Retina (tissue), 1 donor: Measurements from ENCODE around the gene AP2A2.
"Not testable (repeated sequence)": the region's sequence is repeated elsewhere in the genome, so short reads cannot be mapped to it uniquely, and the experiment has no call there.

ENCODE experiments used
- DNase-seq: peaks from one replicate; pipeline ENCODE4 v3.0.0-alpha.2; 2016

AP2A2 gene

DNA sequence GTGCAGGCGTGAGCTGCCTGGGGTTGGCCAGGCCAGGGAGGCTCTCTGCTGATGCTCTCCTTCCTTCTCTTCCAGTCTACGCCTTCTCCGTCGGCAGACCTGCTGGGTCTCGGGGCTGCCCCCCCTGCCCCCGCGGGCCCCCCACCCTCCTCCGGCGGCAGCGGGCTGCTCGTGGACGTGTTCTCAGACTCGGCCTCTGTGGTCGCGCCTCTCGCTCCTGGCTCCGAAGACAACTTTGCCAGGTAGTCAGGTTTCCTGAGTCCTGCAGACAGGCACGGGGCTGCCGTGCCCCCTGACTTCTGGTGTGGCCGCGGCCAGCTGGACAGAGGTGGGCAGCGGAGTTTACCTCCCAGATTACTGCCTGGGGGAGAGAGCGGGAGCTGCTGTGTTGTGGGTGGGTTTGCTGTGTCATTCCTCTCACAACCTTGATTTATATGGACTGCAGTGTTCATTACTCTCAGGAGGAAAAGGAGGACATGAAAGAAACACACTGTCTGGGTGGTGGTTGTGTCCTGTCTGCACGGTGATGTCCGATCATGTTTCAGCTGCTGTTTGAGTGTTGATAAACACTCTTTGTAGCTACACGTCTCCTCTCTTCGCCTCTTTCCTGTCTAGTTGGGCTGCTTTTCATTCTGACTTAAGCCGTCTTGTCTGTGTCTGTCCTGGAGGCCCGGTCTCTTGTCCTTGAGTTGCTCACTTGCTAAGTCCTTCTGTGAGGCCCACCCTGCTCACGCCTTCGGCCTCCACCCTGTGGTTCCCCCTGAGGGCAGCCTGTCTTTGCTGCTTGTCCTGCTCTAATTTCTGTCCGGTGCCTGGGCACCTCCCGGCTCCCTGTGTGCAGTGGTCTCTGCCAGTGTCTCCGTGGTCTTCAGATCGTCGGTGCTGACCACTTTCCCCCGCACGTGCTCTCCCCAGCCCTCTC, 74.9 kb downstream of the AP2A2 start:
- DNase-seq: no peak

DNA sequence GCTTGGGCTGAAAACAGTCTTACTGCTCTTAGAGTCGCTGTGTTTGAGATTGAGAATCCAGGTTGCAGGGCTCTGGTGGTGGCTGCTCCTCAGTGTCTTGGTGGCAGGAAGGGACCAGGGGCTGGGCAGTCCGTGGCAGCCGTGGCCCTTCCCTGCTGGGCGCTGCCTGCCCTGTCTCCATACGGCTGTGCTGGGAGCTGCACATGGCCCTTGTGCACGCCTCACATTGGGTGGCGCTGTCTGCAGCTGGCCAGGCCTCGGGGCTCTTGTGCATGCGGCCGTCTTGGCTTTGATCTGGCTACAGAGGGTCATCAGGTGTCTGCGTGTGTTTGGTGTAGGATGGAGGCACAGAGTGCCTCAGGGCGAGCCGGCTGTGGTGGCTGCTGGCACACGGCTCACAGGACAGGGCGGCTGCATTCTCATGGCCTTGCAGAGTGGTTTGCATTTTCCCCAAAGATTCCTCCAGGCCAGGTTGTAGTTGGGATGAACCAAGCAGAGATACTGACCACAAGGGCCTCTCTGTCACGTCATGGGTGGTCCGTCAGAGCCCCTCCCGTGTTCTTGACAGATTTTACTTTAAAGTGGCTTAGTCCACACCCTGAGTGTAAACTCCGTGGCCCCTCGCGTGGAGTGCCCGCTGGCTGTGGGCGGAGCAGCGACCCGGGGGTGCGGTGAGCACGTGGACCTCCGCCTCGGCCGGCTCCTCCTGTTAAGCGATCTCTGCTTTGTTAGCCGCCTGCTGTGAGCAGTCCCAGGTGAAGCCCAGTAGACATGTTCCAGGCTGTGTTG, 76.1 kb downstream of the AP2A2 start:
- DNase-seq: no peak

DNA sequence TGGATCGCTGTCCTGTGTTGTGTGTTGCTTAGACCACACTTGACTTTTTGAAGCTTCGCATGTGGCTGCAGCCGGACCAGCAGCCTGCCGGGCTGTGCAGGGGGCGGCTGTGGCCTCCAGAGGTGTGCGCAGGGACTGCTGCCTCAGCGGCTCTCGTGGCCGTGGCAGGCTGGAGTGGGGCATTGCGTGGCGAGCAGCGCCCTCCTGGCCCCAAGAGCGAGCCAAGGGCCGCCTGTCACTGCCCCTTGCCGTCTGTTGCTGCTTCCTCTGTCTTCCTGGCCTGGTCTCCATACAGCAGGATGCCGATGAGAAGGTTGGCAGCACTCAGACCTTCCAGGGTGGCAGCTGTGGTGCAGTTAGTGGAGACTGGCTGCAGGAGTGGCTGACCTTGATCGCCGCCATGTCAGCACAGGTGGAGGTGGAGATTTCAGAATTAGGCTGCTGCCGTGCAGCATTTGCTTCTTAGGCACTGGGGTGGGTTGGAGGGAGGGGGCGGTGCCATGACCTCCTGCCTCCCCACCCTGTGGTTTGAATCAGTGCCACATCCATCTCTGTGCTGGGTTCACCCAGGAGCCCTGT, 76.8 kb downstream of the AP2A2 start:
- DNase-seq: no peak

DNA sequence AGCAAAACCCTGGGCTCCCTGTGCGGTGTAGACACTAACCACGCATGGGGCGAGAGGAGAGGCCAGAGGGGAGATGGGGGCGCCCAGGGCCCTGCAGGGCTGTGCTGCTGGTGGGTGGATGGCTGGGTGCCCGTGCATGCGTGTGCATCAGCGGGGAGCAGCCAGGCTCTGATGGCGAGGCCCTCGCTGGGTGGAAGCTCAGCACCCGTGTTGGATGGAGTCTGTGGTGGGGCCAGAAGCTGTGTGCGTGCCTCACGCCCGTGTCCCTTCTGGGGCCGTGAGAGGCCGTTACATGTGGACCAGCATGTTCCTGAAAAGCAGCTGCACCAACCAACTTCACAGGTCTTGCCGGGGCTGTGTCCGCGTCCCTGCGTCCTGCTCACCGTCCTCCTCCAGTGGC, 77.5 kb downstream of the AP2A2 start:
- DNase-seq: no peak

DNA sequence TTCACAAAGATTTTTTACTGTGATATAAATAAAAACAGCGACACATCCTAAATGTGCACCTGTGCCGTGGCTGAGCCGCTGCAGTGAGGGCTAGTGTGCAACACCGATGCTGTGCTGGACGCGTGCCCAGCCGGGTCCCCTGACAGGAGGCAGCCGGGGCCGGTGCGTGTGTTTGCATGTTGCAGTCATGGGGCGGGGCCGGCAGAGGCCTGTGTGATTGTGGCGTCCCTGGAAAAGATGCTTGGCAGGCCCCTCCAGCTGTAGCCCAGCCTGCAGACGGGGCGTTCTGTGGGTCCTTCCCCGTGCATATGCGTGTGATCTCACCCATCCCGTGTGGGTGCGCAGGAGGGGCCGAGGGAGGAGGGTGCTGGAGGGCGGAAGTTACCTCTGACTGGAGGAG, 80.3 kb downstream of the AP2A2 start:
- DNase-seq: no peak

DNA sequence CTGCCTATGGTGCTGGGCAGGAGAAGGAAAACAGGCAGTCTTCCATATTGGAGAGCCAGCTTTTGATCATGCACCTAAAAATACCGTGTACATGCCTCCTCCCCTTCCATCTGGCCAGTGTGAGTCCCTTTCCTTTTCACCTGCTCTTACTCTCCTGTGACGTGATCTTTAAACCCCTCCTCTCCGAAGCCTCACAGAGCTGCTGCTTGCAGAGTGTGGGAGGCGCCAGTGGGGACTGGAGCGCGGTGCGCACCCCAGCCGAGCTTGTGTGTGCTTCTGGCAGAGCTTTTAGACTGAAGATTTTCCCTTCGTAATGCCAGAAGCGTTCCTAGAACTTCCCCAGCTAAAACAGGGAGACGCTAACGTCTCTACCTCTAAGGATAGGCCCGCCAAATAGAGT, 81.1 kb downstream of the AP2A2 start:
- no peak for DNase-seq

DNA sequence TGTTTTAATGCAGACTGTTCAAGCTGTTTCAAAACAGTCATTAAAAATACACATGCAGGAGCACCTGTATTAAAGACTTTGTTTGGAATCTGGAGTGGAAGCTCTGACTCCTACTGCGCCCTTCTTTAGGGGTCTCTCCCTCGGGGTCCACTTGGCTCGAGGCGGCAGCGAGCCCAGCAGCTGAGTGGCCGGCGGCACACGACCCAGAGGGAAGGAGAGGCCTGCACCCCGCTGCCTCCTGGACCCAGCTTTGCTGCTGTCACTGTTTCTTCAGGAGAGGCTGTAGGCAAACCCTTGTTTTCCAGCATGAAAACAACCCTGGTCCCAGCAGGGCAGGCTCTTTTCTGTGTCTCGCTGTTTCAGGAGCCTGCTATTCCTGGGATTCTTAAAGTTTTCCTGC, 81.6 kb downstream of the AP2A2 start:
- no peak for DNase-seq

DNA sequence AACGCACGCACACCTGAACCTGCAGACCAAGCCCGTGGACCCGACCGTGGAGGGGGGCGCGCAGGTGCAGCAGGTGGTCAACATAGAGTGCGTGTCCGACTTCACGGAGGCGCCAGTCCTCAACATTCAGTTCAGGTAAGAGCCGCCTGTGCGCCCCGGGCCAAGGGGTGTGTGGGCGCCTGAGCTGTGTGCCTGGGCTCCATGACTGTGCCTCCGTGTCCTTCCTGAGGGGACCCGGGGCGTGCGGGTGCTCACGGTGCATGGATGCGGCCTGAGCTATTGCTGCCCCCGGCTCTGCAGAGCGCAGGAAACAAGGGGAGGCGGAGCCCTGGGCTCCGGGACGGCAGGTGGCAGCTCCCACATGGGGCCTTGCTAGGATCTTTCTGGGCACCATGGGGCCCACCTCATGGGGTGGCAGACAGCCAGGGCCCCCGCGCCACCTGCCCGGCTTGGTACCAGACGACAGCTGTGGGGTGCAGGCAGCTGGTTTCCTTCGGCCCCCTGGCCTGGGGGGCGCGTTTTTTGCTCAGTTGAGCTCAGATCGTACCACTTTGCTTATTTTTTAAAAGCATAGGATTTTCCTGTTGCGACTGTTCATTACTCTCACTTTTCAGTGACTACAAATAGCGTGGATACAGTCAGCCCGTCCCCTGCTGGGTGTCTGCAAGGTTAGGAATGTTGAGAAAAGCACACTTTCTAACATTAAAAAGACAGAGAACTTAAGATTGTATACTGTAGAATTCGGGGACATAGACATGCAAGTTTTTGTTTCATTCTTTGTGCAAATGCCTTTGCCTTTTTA, 82.5 kb downstream of the AP2A2 start:
- DNase-seq: no peak

DNA sequence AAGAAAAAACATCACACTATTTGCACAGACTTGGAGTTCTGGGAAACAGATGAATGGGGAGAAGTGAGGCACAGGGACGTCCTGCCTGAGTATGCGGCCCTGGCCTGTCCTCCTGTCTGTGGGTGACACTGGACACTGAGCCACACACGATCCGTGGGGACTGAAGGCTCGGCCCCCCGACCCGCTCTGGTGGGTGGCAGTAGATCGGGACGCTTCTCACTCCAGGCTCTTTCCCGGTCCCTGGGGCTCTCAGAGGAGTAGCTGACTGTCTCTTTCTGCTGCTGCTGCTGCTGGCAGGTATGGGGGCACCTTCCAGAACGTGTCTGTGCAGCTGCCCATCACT, 83.1 kb downstream of the AP2A2 start:
- no peak for DNase-seq

DNA sequence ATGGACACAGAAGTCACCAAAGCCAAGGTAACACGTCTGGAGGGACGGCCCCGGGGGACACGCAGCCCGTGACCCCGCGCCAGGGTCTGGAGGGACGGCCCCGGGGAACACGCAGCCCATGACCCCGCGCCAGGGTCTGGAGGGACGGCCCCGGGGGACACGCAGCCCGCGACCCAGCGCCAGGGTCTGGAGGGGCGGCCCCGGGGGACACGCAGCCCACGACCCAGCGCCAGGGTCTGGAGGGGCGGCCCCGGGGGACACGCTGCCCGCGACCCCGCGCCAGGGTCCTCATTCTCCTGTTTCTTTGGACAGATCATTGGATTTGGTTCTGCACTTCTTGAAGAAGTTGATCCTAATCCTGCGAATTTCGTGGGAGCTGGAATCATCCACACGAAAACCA, 83.7 kb downstream of the AP2A2 start:
- no peak for DNase-seq

DNA sequence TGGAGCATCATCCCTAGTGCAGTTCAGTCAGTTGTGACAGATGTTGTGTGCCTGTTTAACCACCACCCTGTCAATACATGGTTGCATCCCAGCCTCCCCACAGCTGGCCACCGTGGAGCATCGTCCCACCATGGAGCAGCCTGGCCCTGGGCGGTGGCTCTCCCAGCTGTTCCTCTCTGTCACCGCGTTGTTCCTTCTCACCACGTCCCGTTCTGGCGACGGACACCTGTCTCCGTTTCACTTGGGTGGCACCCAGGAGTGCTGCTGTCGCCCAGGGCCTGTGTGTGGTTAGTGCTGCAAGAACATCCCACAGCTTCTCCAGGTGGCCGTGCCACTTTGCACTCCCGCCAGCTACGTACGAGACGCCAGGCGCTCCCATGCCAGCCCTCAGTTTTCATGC, 84.3 kb downstream of the AP2A2 start:
- no peak for DNase-seq

DNA sequence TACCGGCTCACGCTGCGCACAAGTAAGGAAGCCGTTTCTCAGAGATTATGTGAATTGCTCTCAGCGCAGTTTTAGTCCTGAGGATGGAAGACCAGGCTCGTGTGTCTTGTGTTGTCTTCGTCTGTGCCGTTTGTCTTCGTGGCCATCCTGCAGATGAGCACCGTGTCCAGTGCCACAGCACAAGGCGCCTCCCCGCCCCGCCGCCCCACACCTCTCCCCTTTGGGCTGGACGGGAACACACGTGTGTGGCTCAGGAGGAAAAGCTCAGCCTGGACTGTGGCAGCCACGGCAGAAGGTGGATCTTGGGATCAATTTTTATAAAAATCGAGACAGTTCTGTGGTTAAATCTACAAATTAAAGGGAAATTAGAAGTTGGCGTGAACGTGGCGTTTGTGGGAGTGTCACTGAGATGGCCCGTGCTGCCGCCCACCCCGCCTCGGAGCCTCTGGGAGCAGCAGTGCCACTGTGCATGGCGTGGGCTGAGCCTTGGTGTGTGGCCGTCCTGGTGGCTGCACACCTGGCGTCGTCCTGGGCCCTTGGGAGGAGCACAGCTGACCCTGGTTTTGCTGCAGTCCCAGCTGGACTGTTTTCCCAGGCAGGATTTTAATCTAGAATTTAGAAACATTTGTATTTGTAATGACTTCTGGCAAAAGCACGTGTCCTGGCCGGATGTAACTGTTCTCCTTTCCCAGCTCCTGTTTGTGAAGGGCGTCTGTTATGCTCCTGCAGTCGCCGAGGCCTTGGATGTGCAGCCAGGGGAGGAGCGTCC, 85.1 kb downstream of the AP2A2 start:
- no peak for DNase-seq

DNA sequence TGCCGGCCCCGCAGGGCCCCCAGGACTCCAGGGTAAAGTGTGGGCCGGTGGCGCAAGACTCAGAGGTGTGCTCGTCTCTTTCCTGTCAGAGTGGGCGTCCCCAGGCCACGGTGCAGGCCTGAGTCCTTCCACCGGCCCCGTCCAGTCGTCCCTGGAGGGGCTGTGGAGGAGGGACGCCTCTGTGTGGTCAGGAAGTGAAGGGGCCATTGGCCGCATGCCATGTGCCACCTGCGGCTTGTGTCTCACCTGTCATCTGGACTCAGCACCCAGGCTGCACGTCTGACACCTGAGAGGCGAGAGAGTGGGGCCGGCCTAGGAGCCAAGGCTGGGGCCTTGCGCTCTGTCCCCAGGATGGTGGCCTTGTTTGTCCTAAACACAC, 85.6 kb downstream of the AP2A2 start:
- DNase-seq: no peak

DNA sequence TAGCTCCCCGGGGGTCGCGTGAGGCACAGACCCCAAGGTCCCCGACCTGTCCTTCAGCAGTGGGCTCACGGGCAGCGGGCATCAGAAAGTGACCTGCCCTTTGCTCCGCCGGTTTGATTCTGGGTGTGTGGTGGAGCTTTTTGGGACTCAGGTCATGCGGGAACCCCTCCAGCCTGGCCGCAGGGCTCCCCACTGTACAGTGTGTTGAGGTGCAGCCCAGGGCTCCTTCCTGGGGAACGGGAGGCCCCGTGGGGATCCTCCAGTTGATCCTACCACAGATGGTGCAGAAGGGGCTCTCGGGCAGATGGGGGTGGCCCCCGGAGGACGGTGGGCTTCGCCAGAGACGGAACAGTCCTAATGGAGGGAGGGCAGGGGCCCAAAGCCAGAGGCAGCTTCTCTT, 86.6 kb downstream of the AP2A2 start:
- no peak for DNase-seq

DNA sequence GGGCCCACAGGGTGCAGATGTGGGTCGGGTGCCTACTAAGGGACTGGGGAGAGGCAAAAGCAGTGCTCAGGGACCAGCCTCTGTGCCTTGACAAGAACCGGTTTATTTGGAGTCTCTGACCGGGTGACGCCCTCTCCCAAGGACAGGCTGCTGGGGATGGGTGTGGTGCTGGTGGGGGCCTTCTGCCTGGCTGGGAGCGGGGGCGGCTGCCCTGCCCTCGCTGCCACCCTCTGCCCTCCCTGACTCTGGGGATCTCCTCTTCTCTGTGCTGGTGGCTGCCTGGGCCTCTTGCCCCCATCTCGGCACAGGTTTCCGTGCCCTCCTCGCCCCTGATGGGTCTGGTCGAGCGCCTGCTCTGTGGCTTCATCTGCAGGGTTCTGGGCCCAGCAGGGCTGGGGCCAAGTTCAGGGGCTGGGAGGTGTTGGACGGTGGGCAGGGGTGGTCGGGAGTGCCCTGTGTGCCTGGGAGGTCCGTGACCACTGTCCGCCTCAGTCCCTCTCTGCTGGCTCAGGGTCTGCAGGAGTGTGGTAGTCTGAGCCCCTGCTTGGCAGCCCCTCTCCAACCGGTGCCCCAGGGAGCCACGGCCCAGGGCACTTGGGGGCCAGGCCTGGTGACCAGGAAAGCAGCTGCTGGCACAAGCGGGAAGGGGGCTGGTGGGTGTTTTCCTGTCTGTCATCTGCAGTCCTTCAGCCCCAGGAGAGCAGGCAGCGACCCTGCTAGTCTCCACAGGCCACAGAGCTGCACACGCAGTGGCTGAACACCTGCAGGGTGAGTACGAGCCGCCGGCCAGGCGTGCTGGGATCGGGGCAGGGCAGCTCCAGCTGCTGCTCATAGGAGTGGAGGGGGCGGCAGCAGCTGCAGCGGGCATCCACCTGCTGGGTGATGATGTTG, 87.3 kb downstream of the AP2A2 start:
- peak; percentile 62 for DNase-seq

DNA sequence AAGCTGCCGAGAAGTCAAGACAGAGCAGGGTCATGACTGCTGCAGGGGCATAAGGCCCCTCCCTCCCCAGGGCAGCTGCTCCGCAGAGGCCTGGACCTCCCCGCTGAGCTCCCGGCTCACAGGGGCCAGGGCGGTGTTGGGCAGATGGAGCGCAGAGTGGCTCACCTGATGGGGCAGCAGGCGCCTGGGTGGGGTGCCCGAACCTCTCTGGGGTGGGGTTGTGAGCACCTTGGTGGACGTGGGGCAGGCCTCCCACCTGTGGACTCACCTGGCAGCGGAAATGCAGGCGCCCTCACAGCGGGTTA, 87.9 kb downstream of the AP2A2 start:
- DNase-seq: no peak

DNA sequence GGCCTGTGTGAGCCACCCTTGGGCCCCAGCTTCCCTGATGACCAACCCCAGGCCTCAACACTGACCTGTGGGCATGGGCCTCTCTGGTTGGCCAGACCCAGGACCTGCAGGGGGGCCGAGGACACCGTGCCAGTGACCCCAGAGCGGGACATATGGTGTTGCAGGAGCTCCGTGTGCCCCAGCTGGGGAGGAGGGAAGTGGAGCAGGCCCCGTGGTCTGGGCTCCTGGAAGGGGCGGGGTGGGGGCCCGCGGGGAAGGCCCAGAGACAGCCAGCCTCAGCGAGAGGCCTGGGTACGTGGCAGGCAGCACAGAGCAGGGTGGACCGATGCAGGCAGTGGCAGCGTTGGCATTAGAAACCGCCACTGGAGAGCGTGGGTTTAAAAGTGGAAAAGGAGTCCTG, 88.6 kb downstream of the AP2A2 start:
- no peak for DNase-seq

DNA sequence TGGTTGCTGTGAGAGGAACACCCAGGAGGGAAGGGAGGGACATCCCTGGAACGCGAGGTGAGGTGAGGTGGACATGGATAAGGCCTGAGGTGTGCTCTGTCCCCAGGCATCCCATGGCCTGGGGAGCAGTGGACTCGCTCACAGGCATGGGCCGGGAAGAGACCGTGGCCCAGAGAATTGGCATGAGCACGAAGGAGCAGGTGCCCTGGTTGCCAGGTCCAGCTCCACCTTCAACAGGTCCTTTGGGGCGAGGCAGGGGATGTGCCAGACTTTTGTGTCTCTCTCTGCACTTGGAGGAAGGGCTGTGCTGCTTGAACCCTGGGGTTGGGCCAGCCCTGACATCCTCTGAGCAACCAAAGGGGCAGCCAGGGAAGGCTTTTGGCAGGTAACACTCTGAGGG, 89.4 kb downstream of the AP2A2 start:
- no peak for DNase-seq

DNA sequence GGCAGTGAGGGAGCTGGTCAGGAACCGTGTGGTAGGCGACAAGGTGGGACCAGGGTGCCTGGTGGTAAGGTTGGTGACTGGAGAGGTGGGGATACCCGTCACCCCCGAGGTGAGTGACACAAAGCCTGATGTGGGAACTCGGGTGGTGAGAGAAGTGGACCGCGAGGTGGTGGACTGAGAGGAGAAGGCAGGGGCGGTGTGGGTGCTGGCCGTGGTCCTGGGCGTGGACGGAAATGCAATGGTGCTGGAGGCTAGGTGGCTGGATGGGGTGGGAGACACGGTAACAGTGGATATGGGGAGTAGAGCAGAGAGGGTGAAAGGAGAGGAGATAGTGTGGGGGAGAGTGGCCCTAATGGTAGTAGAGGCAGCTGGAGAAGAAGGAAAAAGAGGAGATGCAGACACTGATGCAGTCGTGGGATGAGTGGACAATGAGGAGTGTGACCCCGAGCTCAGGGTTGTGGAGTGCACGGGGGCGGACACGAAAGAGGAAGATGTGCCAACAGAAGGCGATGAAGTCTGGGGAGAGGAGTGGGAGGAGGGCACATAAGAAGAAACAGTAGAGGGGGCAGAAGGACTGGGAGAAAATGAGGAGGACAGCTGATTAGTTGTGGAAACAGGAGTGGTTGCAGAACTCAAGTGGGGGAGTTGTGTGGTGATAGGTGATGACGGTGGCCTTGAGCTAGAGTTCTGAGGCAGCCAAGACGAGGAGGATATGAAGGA, 90.3 kb downstream of the AP2A2 start:
- DNase-seq: no peak

DNA sequence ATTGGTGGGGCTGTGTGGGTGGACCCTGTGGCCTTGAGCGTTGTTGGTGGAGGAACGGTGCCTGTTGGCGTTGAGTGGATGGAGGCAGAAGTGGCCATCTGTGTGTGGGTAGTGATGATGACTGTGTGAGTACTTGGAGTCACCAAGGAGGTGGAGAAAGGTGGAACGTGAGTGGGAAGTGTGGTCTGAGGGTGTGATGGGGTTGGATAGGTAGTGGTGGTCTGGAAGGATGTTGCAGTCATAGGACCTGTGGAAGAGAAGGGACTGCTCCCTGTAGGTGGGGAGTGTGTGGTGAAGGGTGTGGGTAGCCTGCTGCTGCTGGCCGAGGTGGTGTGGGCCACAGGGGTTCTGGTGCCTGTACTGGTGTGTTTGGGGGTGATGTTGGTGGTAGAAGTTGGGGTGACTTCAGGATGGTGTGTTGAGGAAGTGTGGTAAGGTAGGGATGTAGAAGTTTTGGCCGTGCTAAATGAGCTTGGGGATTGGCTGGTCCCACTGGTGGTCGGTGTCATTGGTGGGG, 91.0 kb downstream of the AP2A2 start:
- DNase-seq: not testable (repeated sequence)
